ENCODE data around the gene SYCP2. TPM values are rescaled to one million over a fixed set of nuclear protein-coding genes. Genes with fewer than 3 reads are reported as not detected.

Gene SYCP2
- total and polyA plus RNA-seq, 7 donors = 0.29 to 1.1 (median 0.49) TPM

DNA sequence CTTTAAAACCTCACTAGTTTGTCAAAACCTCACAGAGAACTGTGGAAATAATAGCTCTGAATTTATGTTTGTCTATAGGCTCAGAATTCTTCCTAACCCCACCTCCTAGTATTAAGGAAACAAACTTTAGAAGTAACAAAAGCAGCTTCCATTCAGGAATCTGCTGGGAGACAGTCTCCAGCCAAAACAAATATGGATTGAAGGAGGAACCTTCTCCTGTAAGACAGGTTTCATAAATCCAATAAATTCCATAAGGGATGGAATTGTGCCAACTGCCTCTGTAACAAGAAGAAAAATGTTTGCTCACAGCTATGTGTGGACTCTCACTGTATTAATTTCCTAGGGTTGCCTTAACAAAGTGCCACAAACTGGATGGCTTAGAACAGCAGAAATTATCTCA lies 7.5 kb downstream of the SYCP2 start:
- intact Hi-C loops (cut with DNase I) = no loop called here
- TF ChIP-seq, protein P1, sequence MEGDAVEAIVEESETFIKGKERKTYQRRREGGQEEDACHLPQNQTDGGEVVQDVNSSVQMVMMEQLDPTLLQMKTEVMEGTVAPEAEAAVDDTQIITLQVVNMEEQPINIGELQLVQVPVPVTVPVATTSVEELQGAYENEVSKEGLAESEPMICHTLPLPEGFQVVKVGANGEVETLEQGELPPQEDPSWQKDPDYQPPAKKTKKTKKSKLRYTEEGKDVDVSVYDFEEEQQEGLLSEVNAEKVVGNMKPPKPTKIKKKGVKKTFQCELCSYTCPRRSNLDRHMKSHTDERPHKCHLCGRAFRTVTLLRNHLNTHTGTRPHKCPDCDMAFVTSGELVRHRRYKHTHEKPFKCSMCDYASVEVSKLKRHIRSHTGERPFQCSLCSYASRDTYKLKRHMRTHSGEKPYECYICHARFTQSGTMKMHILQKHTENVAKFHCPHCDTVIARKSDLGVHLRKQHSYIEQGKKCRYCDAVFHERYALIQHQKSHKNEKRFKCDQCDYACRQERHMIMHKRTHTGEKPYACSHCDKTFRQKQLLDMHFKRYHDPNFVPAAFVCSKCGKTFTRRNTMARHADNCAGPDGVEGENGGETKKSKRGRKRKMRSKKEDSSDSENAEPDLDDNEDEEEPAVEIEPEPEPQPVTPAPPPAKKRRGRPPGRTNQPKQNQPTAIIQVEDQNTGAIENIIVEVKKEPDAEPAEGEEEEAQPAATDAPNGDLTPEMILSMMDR (IDR thresholded peaks at IDR 0.05) = no peak
- Histone ChIP-seq H3K9me3 (no peaks in the 10 kb centered on the region), H3K36me3 (ENCODE audit: insufficient read depth in 1 of 2, low read depth in 1 of 2) (no peaks in the 10 kb centered on the region), H3K27ac (no peak overlapping the region), H3K4me3 (no peak overlapping the region), H3K4me1 (no peaks in the 10 kb centered on the region), H3K27me3 (ENCODE audit: insufficient read depth in 3 of 3, low read length in 2 of 3) (no peaks in the 10 kb centered on the region)
- DNase-seq (no peak), ATAC-seq (no peak)

DNA sequence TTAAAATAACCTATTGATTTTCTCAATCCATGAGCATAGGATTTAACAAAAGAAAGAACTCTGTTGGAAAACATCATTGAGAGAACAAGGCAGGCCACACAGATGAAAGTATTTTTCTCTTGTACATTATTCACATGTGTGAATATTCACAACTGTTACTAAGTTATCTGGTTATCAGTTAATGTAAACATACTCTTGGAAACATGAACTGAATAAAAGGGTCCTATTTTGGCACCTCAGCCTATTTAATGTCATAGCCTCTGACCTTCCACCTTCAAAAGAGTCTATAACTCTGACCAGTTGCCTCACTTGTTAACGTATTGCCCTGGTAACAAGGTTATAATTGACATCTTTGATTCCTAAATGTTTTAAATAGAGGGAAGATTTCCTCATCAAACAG lies 8.1 kb downstream of the SYCP2 start:
- TF ChIP-seq, protein P1 (IDR thresholded peaks at IDR 0.05) = no peak
- Histone ChIP-seq H3K27me3 (ENCODE audit: insufficient read depth in 3 of 3, low read length in 2 of 3) (no peaks in the 10 kb centered on the region), H3K27ac (no peak overlapping the region), H3K36me3 (ENCODE audit: insufficient read depth in 1 of 2, low read depth in 1 of 2) (no peaks in the 10 kb centered on the region), H3K4me1 (no peaks in the 10 kb centered on the region), H3K9me3 (no peaks in the 10 kb centered on the region), H3K4me3 (no peak overlapping the region)
- no peak for DNase-seq
- ATAC-seq = no peak
- intact Hi-C loops (cut with DNase I) = no loop called here
- WGBS, 3 donors = 92 to 100% (median 93%) methylated on average over 1 of the region's 1 CpG

DNA sequence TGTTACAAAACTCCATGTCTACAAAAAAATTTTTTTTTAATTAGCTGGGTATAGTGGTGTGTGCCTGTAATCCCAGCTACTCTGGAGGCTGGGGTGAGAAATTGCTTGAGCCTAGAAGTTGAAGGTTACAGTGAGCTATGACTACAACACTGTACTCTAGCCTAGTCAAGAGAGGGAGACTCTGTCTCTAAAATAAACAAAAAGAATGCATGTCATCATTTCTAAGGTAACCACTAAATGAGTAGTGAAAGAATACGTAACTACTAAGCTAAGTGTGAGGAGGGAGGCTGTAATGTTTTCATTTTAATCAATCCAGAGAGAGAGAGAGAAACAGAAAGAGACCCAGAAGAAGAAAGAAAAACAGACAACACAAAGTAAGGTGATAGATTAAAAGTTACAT lies 9.9 kb downstream of the SYCP2 start:
- TF ChIP-seq, protein P1 (IDR thresholded peaks at IDR 0.05) = no peak

DNA sequence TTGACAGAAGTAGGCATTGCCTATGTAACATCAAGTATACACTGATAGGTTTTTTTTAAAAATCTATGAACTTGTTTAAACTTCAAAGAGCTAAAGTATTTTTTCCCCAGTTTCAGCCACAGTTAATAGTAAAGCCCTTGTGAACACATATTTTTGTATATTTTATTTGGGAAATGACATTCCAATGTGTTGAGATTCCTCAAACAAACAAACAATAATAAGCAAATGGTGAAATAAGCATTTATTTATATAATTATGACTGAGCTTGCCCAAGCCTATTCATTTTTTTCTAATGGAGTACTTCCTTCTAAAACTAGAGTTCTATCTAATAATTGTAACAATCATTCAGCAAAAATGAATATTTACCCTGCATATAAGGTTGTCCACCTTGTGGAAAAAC lies 12.5 kb downstream of the SYCP2 start:
- no peaks in the 10 kb centered on the region for H3K9me3 ChIP-seq
- ATAC-seq (no peak), DNase-seq (no peak)
- TF ChIP-seq, protein P1 (IDR thresholded peaks at IDR 0.05) = no peak
- no peaks in the 10 kb centered on the region for H3K27me3 ChIP-seq (ENCODE audit: insufficient read depth in 3 of 3, low read length in 2 of 3)
- no peak overlapping the region for H3K4me3 ChIP-seq
- intact Hi-C loops (cut with DNase I) = no loop called here
- H3K36me3 ChIP-seq (ENCODE audit: insufficient read depth in 1 of 2, low read depth in 1 of 2) = no peaks in the 10 kb centered on the region
- no peak overlapping the region for H3K27ac ChIP-seq
- no peaks in the 10 kb centered on the region for H3K4me1 ChIP-seq

More for the DNA sequence above, 9.9 kb downstream of the SYCP2 start:
- no peaks in the 10 kb centered on the region for H3K4me1 ChIP-seq
- 92 to 97% (median 97%) methylated on average over 1 of the region's 1 CpG for WGBS, 3 donors
- DNase-seq (no peak), ATAC-seq (no peak)
- no peak overlapping the region for H3K4me3 ChIP-seq
- H3K9me3 ChIP-seq = no peaks in the 10 kb centered on the region
- H3K27me3 ChIP-seq (ENCODE audit: insufficient read depth in 3 of 3, low read length in 2 of 3) = no peaks in the 10 kb centered on the region
- no peak overlapping the region for H3K27ac ChIP-seq
- H3K36me3 ChIP-seq (ENCODE audit: insufficient read depth in 1 of 2, low read depth in 1 of 2) = no peaks in the 10 kb centered on the region
- intact Hi-C loops (cut with DNase I) = no loop called here

DNA sequence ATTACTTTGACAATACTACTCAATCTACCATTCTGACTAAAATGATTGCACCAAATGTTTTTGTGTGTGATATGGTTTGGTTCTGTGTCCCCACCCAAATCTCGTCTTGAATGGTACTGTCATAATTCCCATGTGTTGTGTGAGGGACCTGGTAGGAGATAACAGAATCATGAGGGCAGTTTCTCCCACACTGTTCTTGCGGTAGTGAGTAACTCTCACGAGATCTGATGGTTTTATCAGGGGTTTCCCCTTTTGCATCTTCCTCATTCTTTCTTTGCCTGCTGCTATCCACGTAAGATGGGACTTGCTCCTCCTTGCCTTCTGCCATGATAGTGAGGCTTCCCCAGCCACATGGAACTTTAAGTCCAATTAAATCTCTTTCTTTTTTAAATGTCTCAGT lies 20.8 kb downstream of the SYCP2 start:
- H3K4me1 ChIP-seq = no peaks in the 10 kb centered on the region
- H3K27me3 ChIP-seq (ENCODE audit: insufficient read depth in 3 of 3, low read length in 2 of 3) = no peaks in the 10 kb centered on the region
- H3K27ac ChIP-seq = no peak overlapping the region
- TF ChIP-seq, protein P1 (IDR thresholded peaks at IDR 0.05) = no peak
- ATAC-seq (no peak), DNase-seq (no peak)
- no peaks in the 10 kb centered on the region for H3K9me3 ChIP-seq
- 81 to 84% (median 82%) methylated on average over 4 of the region's 4 CpGs for WGBS, 3 donors
- no peaks in the 10 kb centered on the region for H3K36me3 ChIP-seq (ENCODE audit: insufficient read depth in 1 of 2, low read depth in 1 of 2)
- intact Hi-C loops (cut with DNase I) = no loop called here
- H3K4me3 ChIP-seq = no peak overlapping the region
